Calu3 (cell line): Measurements from ENCODE around the gene STAB2. TPM values are rescaled to one million over a fixed set of nuclear protein-coding genes. Genes with fewer than 3 reads are reported as not detected.

Experiments used
- BruUV-seq: library from RNA; stranded (reverse); fragments of 400-500 nt; replicated peaks from 2 replicates; lab custom pipeline; 2021; lab: Mats Ljungman, UMichigan
- CTCF ChIA-PET: fragments of 300-600 bp; sonication (Branson Sonifier 250); formaldehyde crosslinking; loops from one replicate; lab custom pipeline; 2022; ENCODE audit warnings: antibody characterized with exemption; lab: Charles Lee
- DNase-seq: peaks from one replicate; pipeline ENCODE4 v3.0.0; 2022
- H3K27ac Mint-ChIP-seq: one replicate; pipeline ENCODE4 v1.8.0; 2022; ENCODE audit warnings: mixed read lengths; ENCODE audit not compliant: unreplicated experiment
- H3K27me3 Mint-ChIP-seq: one replicate; pipeline ENCODE4 v1.8.0; 2022; ENCODE audit warnings: mixed read lengths; ENCODE audit not compliant: unreplicated experiment
- H3K36me3 Mint-ChIP-seq: one replicate; pipeline ENCODE4 v1.8.0; 2022; ENCODE audit warnings: mild to moderate bottlenecking, moderate library complexity, mixed read lengths; ENCODE audit not compliant: insufficient read depth, unreplicated experiment
- H3K4me1 Mint-ChIP-seq: one replicate; pipeline ENCODE4 v1.8.0; 2022; ENCODE audit warnings: mild to moderate bottlenecking, low read depth, mixed read lengths; ENCODE audit not compliant: unreplicated experiment
- H3K4me3 Mint-ChIP-seq: one replicate; pipeline ENCODE4 v1.8.0; 2022; ENCODE audit warnings: mild to moderate bottlenecking, low read depth, moderate library complexity, mixed read lengths; ENCODE audit not compliant: unreplicated experiment
- H3K9me3 Mint-ChIP-seq: one replicate; pipeline ENCODE4 v1.8.0; 2022; ENCODE audit warnings: low read depth, mixed read lengths; ENCODE audit not compliant: unreplicated experiment
- intact Hi-C: fragments of 100-400 bp; cut with micrococcal nuclease; formaldehyde crosslinking; loops from one replicate; pipeline ENCODE4 v1.10.0; 2022; ENCODE audit not compliant: unreplicated experiment
- total RNA-seq: library from RNA; stranded (reverse); gene quantifications from 2 replicates; pipeline ENCODE4 v1.2.3, GENCODE V29; 2022
- TF ChIP-seq, protein P1 (sequence below): fragments of 200-600 bp; IDR thresholded peaks from one replicate; pipeline ENCODE4 v1.8.0; 2022; ENCODE audit warnings: antibody characterized with exemption; ENCODE audit not compliant: unreplicated experiment

The STAB2 gene
- total RNA-seq, 1 experiment from 2014 or later = not detected

DNA sequence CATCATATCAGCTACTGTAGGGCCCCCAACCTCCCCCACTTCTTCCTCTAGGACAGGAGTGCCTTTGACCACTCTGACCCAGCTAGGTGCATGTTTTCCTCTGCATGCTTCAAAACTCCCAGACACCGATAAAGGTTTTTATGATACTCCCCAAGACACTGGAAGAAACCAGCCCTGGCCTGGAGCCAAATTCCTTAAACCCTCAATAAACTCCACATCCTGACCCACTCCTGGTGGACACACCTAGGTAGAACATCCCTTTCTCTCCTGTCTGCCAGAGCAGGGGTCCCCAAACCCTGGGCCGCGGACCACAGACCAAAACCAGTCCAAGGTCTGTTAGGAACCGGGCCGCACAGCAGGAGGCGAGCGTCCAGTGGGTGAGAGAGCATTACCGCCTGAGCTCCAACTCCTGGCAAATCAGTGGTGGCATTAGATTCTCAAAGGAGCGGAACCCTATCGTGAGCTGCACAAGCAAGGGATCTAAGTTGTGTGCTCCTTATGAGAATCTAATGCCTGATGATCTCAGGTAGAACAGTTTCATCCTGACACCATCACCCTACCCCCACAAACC, 204.4 kb downstream of the STAB2 start:
- Mint-ChIP-seq H3K4me3 (no peak overlapping the region), H3K36me3 (peaks cover 17% of the 10 kb centered on the region)

DNA sequence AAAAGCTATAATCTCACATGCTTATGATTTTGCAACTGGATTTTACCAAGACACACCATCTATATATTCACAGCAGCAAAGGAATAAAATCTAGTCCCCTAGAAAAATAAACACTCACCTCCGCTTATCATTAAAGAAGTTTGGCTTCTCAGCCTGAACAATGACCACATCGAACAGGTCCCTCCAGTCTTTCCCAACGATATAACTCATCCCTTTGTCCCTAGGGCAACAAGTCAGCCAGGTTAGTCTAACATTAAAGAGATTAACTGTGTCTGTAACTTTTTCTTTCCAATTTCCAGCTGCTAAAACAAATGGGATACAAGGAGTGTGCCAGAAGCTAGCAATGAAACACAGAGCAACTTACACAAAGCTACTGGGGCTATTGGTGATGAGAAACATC, 206.0 kb downstream of the STAB2 start:
- CTCF ChIA-PET = interaction anchor here (0.7 kb wide), 1 partner anchor 9 kb away, joined by 3 read pairs; no protein-coding TSS in a partner anchor
- Mint-ChIP-seq H3K36me3 (peaks cover 23% of the 10 kb centered on the region), H3K9me3 (no peaks in the 10 kb centered on the region), H3K4me1 (peaks cover 15% of the 10 kb centered on the region), H3K4me3 (no peak overlapping the region), H3K27me3 (no peaks in the 10 kb centered on the region), H3K27ac (no peak overlapping the region)
- no TSS peak for BruUV-seq
- intact Hi-C loops = no loop called here
- TF ChIP-seq, protein P1, sequence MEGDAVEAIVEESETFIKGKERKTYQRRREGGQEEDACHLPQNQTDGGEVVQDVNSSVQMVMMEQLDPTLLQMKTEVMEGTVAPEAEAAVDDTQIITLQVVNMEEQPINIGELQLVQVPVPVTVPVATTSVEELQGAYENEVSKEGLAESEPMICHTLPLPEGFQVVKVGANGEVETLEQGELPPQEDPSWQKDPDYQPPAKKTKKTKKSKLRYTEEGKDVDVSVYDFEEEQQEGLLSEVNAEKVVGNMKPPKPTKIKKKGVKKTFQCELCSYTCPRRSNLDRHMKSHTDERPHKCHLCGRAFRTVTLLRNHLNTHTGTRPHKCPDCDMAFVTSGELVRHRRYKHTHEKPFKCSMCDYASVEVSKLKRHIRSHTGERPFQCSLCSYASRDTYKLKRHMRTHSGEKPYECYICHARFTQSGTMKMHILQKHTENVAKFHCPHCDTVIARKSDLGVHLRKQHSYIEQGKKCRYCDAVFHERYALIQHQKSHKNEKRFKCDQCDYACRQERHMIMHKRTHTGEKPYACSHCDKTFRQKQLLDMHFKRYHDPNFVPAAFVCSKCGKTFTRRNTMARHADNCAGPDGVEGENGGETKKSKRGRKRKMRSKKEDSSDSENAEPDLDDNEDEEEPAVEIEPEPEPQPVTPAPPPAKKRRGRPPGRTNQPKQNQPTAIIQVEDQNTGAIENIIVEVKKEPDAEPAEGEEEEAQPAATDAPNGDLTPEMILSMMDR = no peak
- no peak for DNase-seq

More for the DNA sequence above, 204.4 kb downstream of the STAB2 start:
- CTCF ChIA-PET = no interaction called here
- intact Hi-C loops = no loop called here
- Mint-ChIP-seq H3K27ac (no peak overlapping the region), H3K4me1 (peaks cover 15% of the 10 kb centered on the region), H3K9me3 (no peaks in the 10 kb centered on the region), H3K27me3 (no peaks in the 10 kb centered on the region)
- no peak for DNase-seq
- TF ChIP-seq, protein P1 = no peak
- no TSS peak for BruUV-seq

DNA sequence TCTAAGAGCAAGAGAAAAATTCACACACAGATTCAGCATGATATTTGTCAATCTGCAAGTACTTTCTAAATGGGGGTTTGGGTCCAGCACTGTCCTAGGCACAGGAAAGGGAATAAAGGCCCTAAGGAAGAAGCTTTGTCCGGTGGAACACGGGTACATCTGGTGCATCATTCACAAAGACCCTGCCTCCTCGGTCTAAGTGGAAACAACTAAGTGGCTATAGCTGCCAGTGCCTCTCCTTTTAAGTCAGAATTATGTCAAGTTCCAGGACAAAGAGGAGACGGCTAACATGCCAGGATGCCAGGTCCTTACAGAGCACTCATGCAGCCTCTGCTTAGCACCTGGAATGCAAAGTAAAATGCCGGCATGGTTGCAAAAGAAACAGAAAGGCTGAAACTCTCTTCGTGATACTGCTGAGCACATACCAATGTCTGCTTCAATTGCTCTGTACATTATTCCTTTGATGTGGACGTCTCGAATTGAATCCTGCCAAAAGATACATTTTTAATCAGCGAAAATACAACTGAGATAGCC, 206.5 kb downstream of the STAB2 start:
- H3K9me3 Mint-ChIP-seq = no peaks in the 10 kb centered on the region
- H3K27me3 Mint-ChIP-seq = no peaks in the 10 kb centered on the region
- BruUV-seq = no TSS peak
- H3K4me3 Mint-ChIP-seq = no peak overlapping the region
- H3K27ac Mint-ChIP-seq = no peak overlapping the region
- H3K4me1 Mint-ChIP-seq = peaks cover 15% of the 10 kb centered on the region
- TF ChIP-seq, protein P1 = no peak
- CTCF ChIA-PET = interaction anchor here (0.7 kb wide), 1 partner anchor 9 kb away, joined by 3 read pairs; no protein-coding TSS in a partner anchor
- H3K36me3 Mint-ChIP-seq = peaks cover 23% of the 10 kb centered on the region
- intact Hi-C loops = no loop called here
- no peak for DNase-seq

DNA sequence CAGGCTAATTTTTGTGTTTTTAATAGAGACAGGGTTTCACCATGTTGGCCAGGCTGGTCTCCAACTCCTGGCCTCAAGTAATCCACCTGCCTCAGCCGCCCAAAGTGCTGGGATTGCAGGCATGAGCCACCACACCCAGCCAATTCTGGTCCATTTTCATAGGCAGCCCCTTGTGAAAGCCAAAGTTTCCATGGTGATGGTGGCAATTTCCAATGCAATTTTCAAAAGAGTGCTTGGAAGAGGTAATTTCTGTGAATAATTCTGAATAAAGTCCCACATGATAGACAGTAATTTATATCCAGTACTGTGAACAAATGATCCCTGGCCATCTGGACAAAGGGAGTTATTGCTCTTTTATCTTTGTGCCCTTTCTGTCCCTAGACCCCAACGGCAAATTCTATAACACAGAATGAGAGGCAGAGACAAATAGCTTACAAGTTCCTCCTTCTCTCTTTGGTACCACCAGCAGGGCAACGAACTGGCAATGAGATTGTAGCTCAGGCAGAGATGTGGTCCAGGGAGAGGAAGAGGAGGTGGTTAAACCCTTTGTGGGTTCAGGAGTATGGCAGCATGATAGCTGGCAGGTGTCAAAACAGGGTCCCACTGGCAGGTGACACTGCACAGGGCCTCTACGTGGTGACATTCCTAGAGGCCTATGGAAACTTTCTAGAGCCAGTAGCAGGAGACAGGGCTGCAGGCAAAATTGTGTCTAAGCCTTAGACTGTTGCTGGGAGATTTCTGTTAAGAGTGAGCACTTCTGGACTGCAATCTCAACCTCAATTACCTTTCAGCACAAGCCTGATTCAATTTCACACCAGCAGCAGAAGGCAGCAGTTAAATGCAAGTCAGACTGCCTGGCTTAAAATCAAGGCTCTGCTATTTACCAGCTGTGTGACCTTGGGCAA, 207.5 kb downstream of the STAB2 start:
- CTCF ChIA-PET = interaction anchor here (0.5 to 1.6 kb wide), 2 partner anchors 13 to 351 kb away, joined by 3 read pairs; no protein-coding TSS in a partner anchor
- no peaks in the 10 kb centered on the region for H3K9me3 Mint-ChIP-seq
- no TSS peak for BruUV-seq
- no peak overlapping the region for H3K27ac Mint-ChIP-seq
- TF ChIP-seq, protein P1 = no peak
- intact Hi-C loops = no loop called here
- H3K4me1 Mint-ChIP-seq = peaks cover 21% of the 10 kb centered on the region
- no peak overlapping the region for H3K4me3 Mint-ChIP-seq
- H3K27me3 Mint-ChIP-seq = no peaks in the 10 kb centered on the region
- no peak for DNase-seq
- H3K36me3 Mint-ChIP-seq = peaks cover 27% of the 10 kb centered on the region
